ENCODE data around the gene SGK1.

SGK1 gene

DNA sequence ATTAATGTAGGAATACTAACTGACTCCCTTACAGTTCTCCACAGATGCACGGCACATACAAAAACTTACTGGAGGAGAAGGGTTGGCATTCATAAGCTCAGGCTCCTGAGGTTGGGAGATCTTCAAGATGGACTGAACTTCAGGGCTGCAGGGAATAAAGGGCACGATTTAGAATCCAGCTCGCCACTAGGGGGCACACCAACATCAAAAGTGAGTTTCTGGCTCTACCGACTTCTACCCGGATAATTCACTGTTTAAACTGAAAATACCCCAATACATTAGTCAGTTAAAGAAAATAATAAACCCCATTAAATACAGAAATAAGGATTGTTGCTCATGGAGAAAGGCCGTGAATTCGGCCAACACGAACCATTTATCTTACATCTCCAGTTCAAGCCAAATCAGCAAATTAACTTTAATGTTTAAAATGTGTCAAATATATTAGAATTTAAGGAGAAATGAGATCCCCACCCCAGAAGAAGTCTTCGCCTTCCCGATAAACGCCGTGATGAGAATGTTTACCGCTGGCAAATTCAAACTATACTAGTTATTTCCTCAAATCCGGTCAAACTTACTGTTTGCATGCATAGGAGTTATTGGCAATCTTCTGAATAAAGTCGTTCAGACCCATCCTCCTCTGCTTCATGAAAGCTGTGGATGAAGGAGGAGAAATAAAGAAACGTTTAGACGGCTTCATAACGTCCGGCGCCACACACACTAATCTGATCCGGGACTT is 143.8 kb downstream of the SGK1 start:
- Histone ChIP-seq H3F3A (ENCODE audit: insufficient read depth, low read length) (no peaks in the 10 kb centered on the region), H4K20me1 (ENCODE audit: insufficient read depth, low read length) (no peaks in the 10 kb centered on the region), H2AFZ (ENCODE audit: low read length) (0 out of 2 replicates have a peak overlapping the region, but pooled peaks have one; percentile 52), H3K27me3 (ENCODE audit: insufficient read depth, low read length) (peaks cover 5% of the 10 kb centered on the region), H3K9me3 (ENCODE audit: low read length) (no peaks in the 10 kb centered on the region), H3K9ac (ENCODE audit: low read length) (peak overlapping the region; percentile 51; the same call in 1 of the 2 replicates), H3K4me1 (ENCODE audit: insufficient read depth, low read length, severe bottlenecking) (peaks cover 30% of the 10 kb centered on the region), H3K4me2 (ENCODE audit: low read length) (peak overlapping the region; percentile 90), H3K27ac (ENCODE audit: low read depth, low read length, poor library complexity, severe bottlenecking) (no peak overlapping the region), H3K4me3 (ENCODE audit: low read depth, low read length, poor library complexity, severe bottlenecking) (peak overlapping the region; percentile 66), H3K36me3 (ENCODE audit: insufficient read depth, low read length) (no peaks in the 10 kb centered on the region), H3K79me2 (ENCODE audit: insufficient read depth, low read length) (no peaks in the 10 kb centered on the region), H3K9me2 (ENCODE audit: low read depth, low read length) (no peaks in the 10 kb centered on the region)
- peak; percentile 87 for TF ChIP-seq CTCF (IDR thresholded peaks at IDR 0.05; ENCODE audit: low read length)
- no peak for TF ChIP-seq EZH2 (IDR thresholded peaks at IDR 0.05; ENCODE audit: borderline replicate concordance, low read length)

GRCh38 chr6:134173366-134173725 is 144.6 kb downstream of the SGK1 start:
- Histone ChIP-seq H3K27me3 (ENCODE audit: insufficient read depth, low read length) (peaks cover 5% of the 10 kb centered on the region), H3F3A (ENCODE audit: insufficient read depth, low read length) (no peaks in the 10 kb centered on the region), H3K27ac (ENCODE audit: low read depth, low read length, poor library complexity, severe bottlenecking) (no peak overlapping the region), H3K4me2 (ENCODE audit: low read length) (no peak overlapping the region), H3K4me3 (ENCODE audit: low read depth, low read length, poor library complexity, severe bottlenecking) (no peak overlapping the region), H2AFZ (ENCODE audit: low read length) (no peak overlapping the region), H3K9ac (ENCODE audit: low read length) (no peak overlapping the region), H3K9me2 (ENCODE audit: low read depth, low read length) (no peaks in the 10 kb centered on the region), H3K4me1 (ENCODE audit: insufficient read depth, low read length, severe bottlenecking) (peaks cover 28% of the 10 kb centered on the region), H4K20me1 (ENCODE audit: insufficient read depth, low read length) (no peaks in the 10 kb centered on the region), H3K36me3 (ENCODE audit: insufficient read depth, low read length) (no peaks in the 10 kb centered on the region), H3K79me2 (ENCODE audit: insufficient read depth, low read length) (no peaks in the 10 kb centered on the region), H3K9me3 (ENCODE audit: low read length) (no peaks in the 10 kb centered on the region)
- TF ChIP-seq CTCF (IDR thresholded peaks at IDR 0.05; ENCODE audit: low read length) (no peak), EZH2 (IDR thresholded peaks at IDR 0.05; ENCODE audit: borderline replicate concordance, low read length) (no peak)

DNA sequence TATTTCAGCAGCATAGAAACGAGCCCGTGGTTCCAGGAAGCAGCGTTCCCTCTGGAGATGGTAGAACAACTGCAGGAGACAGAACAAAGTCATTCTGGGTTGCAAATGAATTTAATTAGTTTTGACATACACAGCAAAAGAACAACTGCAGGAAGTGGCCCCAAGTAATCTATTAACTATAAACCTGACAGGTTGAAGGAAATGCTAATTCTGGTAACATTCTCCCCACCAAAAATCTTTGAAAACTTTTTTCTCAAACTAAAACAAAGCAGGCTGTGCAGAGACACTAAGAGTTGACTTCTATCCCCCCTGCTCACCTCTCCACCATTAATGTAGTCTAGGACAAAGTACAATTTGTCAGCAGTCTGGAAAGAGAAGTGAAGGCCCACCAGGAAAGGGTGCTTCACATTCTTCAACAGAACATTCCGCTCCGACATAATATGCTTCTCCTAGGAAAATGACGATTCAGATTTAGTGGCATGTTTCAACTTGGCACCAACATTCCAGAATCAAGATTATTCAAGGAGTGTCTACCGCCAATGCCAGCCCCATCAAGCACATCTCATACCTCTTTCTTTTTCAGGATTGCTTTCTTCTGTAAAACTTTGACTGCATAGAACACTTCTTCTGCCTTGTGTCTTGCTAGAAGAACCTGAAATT is 145.1 kb downstream of the SGK1 start:
- Histone ChIP-seq H3K27ac (ENCODE audit: low read depth, low read length, poor library complexity, severe bottlenecking) (no peak overlapping the region), H3K36me3 (ENCODE audit: insufficient read depth, low read length) (no peaks in the 10 kb centered on the region), H3K4me3 (ENCODE audit: low read depth, low read length, poor library complexity, severe bottlenecking) (no peak overlapping the region), H3F3A (ENCODE audit: insufficient read depth, low read length) (no peaks in the 10 kb centered on the region), H4K20me1 (ENCODE audit: insufficient read depth, low read length) (no peaks in the 10 kb centered on the region), H3K4me1 (ENCODE audit: insufficient read depth, low read length, severe bottlenecking) (peaks cover 23% of the 10 kb centered on the region), H3K9me3 (ENCODE audit: low read length) (no peaks in the 10 kb centered on the region), H3K4me2 (ENCODE audit: low read length) (no peak overlapping the region), H3K79me2 (ENCODE audit: insufficient read depth, low read length) (no peaks in the 10 kb centered on the region), H3K9me2 (ENCODE audit: low read depth, low read length) (no peaks in the 10 kb centered on the region), H3K9ac (ENCODE audit: low read length) (no peak overlapping the region), H3K27me3 (ENCODE audit: insufficient read depth, low read length) (peaks cover 5% of the 10 kb centered on the region), H2AFZ (ENCODE audit: low read length) (no peak overlapping the region)
- TF ChIP-seq EZH2 (IDR thresholded peaks at IDR 0.05; ENCODE audit: borderline replicate concordance, low read length) (no peak), CTCF (IDR thresholded peaks at IDR 0.05; ENCODE audit: low read length) (no peak)
